IMR-90 (cell line): Measurements from ENCODE around the gene TXNRD1. TPM values are rescaled to one million over a fixed set of nuclear protein-coding genes. Genes with fewer than 3 reads are reported as not detected.

Experiments used
- ATAC-seq: fragments of 200-7000 bp; cut with Tn5 transposase; 2 replicates; pipeline ENCODE4 v1.9.1; 2020; ENCODE audit warnings: low read depth, mild to moderate bottlenecking, moderate library complexity
- BruUV-seq: library from RNA; stranded (reverse); fragments of 400-500 nt; replicated peaks from 2 replicates; lab custom pipeline; 2021; lab: Mats Ljungman, UMichigan
- CTCF ChIA-PET: fragments of 300-600 bp; formaldehyde crosslinking; extraction: SDS; loops from one replicate; lab custom pipeline; 2021; ENCODE audit warnings: antibody characterized with exemption; lab: Yijun Ruan, JAX
- POLR2A ChIA-PET: fragments of 300-600 bp; sonication (Branson Sonifier 250); formaldehyde crosslinking; loops from one replicate; lab custom pipeline; 2022; ENCODE audit warnings: antibody characterized with exemption; ENCODE audit not compliant: unreplicated experiment; lab: Charles Lee
- DNase-seq: peaks from one replicate; pipeline ENCODE4 v3.0.0; 2013
- H2AFZ ChIP-seq: replicated peaks from 2 replicates; pipeline ENCODE3; 2013; ENCODE audit warnings: low read length, mild to moderate bottlenecking; ENCODE audit not compliant: poor library complexity
- H2AK5ac ChIP-seq: 2 replicates; pipeline ENCODE4 v1.6.1; 2013; ENCODE audit warnings: low read depth, low read length, inconsistent platforms
- H2AK9ac ChIP-seq: replicated peaks from 2 replicates; pipeline ENCODE3; 2013; ENCODE audit warnings: mild to moderate bottlenecking, low read depth, low read length, moderate library complexity; ENCODE audit not compliant: poor library complexity
- H2BK120ac ChIP-seq: 2 replicates; pipeline ENCODE4 v1.6.1; 2013; ENCODE audit warnings: low read depth, low read length, inconsistent platforms
- H2BK15ac ChIP-seq: 3 replicates; pipeline ENCODE4 v1.6.1; 2013; ENCODE audit warnings: low read depth, low read length, inconsistent platforms
- H2BK20ac ChIP-seq: 2 replicates; pipeline ENCODE4 v1.6.1; 2013; ENCODE audit warnings: low read depth, mild to moderate bottlenecking, inconsistent platforms, low read length, moderate library complexity
- H2BK5ac ChIP-seq: 2 replicates; pipeline ENCODE4 v1.6.1; 2013; ENCODE audit warnings: mild to moderate bottlenecking, low read depth, low read length, inconsistent platforms; ENCODE audit not compliant: poor library complexity, severe bottlenecking
- H3K14ac ChIP-seq: replicated peaks from 2 replicates; pipeline ENCODE4 v1.6.1; 2013; ENCODE audit warnings: low read depth, low read length, inconsistent platforms
- H3K18ac ChIP-seq: 2 replicates; pipeline ENCODE4 v1.6.1; 2013; ENCODE audit warnings: low read depth, low read length, control low read depth
- H3K23ac ChIP-seq: 2 replicates; pipeline ENCODE4 v1.6.1; 2013; ENCODE audit warnings: low read depth, low read length, inconsistent platforms
- H3K27ac ChIP-seq: 2 replicates; pipeline ENCODE4 v1.5.1; 2013; ENCODE audit warnings: mild to moderate bottlenecking, control low read depth, low read length; ENCODE audit not compliant: insufficient read depth
- H3K27me3 ChIP-seq: 2 replicates; pipeline ENCODE4 v1.6.1; 2013; ENCODE audit warnings: low read length; ENCODE audit not compliant: control insufficient read depth, insufficient read depth
- H3K36me3 ChIP-seq: 2 replicates; pipeline ENCODE4 v1.6.1; 2013; ENCODE audit warnings: low read length, mixed read lengths; ENCODE audit not compliant: control insufficient read depth, insufficient read depth
- H3K4ac ChIP-seq: 2 replicates; pipeline ENCODE4 v1.6.1; 2013; ENCODE audit warnings: low read depth, low read length, inconsistent platforms
- H3K4me1 ChIP-seq: 2 replicates; pipeline ENCODE4 v1.6.1; 2013; ENCODE audit warnings: low read length, mixed read lengths; ENCODE audit not compliant: control insufficient read depth, insufficient read depth
- H3K4me2 ChIP-seq: 2 replicates; pipeline ENCODE4 v1.6.1; 2013; ENCODE audit warnings: low read depth, mild to moderate bottlenecking, control low read depth, low read length, moderate library complexity
- H3K4me3 ChIP-seq: 2 replicates; pipeline ENCODE4 v1.5.1; 2013; ENCODE audit warnings: low read depth, mild to moderate bottlenecking, control low read depth, low read length, moderate library complexity; ENCODE audit not compliant: insufficient read depth
- H3K56ac ChIP-seq: 2 replicates; pipeline ENCODE4 v1.6.1; 2013; ENCODE audit warnings: low read length, inconsistent platforms; ENCODE audit not compliant: insufficient read depth; ENCODE audit errors: extremely low read depth
- H3K79me1 ChIP-seq, 2 experiments: 2 replicates each; pipeline ENCODE4 v1.6.1; 2013; ENCODE audit warnings: low read length in 2 of 2, inconsistent platforms in 1 of 2, low read depth in 1 of 2
- H3K9ac ChIP-seq: 2 replicates; pipeline ENCODE4 v1.6.1; 2013; ENCODE audit warnings: low read depth, low read length, control low read depth
- H3K9me1 ChIP-seq: 2 replicates; pipeline ENCODE4 v1.6.1; 2013; ENCODE audit warnings: low read length, inconsistent platforms; ENCODE audit not compliant: insufficient read depth
- H3K9me3 ChIP-seq: 2 replicates; pipeline ENCODE4 v1.6.1; 2013; ENCODE audit warnings: low read length; ENCODE audit not compliant: control insufficient read depth, insufficient read depth
- H4K20me1 ChIP-seq: 2 replicates; pipeline ENCODE4 v1.6.1; 2013; ENCODE audit warnings: low read length, inconsistent platforms; ENCODE audit not compliant: insufficient read depth
- H4K5ac ChIP-seq: 2 replicates; pipeline ENCODE4 v1.6.1; 2013; ENCODE audit warnings: mild to moderate bottlenecking, low read depth, low read length, control low read depth
- H4K8ac ChIP-seq, 2 experiments: 2 replicates each; pipeline ENCODE4 v1.6.1; 2013; ENCODE audit warnings: low read depth in 2 of 2, low read length in 2 of 2, control low read depth in 1 of 2, inconsistent platforms in 1 of 2
- H4K91ac ChIP-seq: 2 replicates; pipeline ENCODE4 v1.6.1; 2013; ENCODE audit warnings: low read depth, low read length, inconsistent platforms; ENCODE audit not compliant: insufficient read depth
- BHLHE40 ChIP-seq: fragments of 150-350 bp; IDR thresholded peaks from 2 replicates; pipeline ENCODE4 v1.6.1; 2016; ENCODE audit warnings: mild to moderate bottlenecking, low read depth, low read length
- CEBPB ChIP-seq: IDR thresholded peaks from 2 replicates; pipeline ENCODE4 v1.6.1; 2012; ENCODE audit warnings: low read depth, low read length, improper control_type of control experiment
- CHD1 ChIP-seq: IDR thresholded peaks from 2 replicates; pipeline ENCODE4 v1.6.1; 2012; ENCODE audit warnings: low read depth, low read length, improper control_type of control experiment
- CTCF ChIP-seq: conservative IDR thresholded peaks from 2 replicates; pipeline ENCODE4 v1.5.1; 2012; ENCODE audit warnings: mild to moderate bottlenecking, low read depth, low read length, improper control_type of control experiment
- FOS ChIP-seq: fragments of 150-350 bp; IDR thresholded peaks from 2 replicates; pipeline ENCODE4 v1.6.1; 2016; ENCODE audit warnings: low read depth, low read length
- MXI1 ChIP-seq: IDR thresholded peaks from 2 replicates; pipeline ENCODE4 v1.6.1; 2012; ENCODE audit warnings: low read depth, mild to moderate bottlenecking, low read length, moderate library complexity, borderline replicate concordance
- NFE2L2 ChIP-seq: fragments of 150-350 bp; IDR thresholded peaks from 2 replicates; pipeline ENCODE4 v1.6.1; 2016; ENCODE audit warnings: low read depth, mild to moderate bottlenecking, low read length
- POLR2A ChIP-seq: IDR thresholded peaks from 2 replicates; pipeline ENCODE4 v1.6.1; 2012; ENCODE audit warnings: mild to moderate bottlenecking, low read depth, low read length
- RFX5 ChIP-seq: IDR thresholded peaks from 2 replicates; pipeline ENCODE4 v1.8.0; 2012; ENCODE audit warnings: low read depth, mild to moderate bottlenecking, low read length, moderate library complexity
- SMC3 ChIP-seq: fragments of 150-350 bp; IDR thresholded peaks from 2 replicates; pipeline ENCODE4 v1.6.1; 2016; ENCODE audit warnings: low read depth, mild to moderate bottlenecking, antibody characterized with exemption, low read length, moderate library complexity
- dilution Hi-C: fragments of 300-500 bp; cut with HindIII; formaldehyde crosslinking; loops from one replicate; pipeline ENCODE4 v1.14.3; 2018; ENCODE audit warnings: low sequenced_read_pairs; ENCODE audit not compliant: unreplicated experiment
- in situ Hi-C: fragments of 300-500 bp; cut with MboI; formaldehyde crosslinking; loops from 3 replicates; pipeline ENCODE4 v1.14.3; 2019; ENCODE audit warnings: low sequenced_read_pairs, inconsistent platforms, mixed read lengths
- intact Hi-C: fragments of 100-400 bp; cut with micrococcal nuclease; formaldehyde crosslinking; loops from 2 replicates; pipeline ENCODE4 v1.10.0; 2022
- polyA plus RNA-seq, 3 experiments: library from polyadenylated mRNA; depleted of rRNA; stranded (reverse); fragments of >200 nt; gene quantifications; 2 replicates each; pipeline ENCODE4 v1.2.3, GENCODE V29; 2012; ENCODE audit warnings: low replicate concordance in 1 of 3
- total RNA-seq: library from RNA; depleted of rRNA; stranded (reverse); fragments of >200 nt; gene quantifications from 2 replicates; pipeline ENCODE4 v1.2.3, GENCODE V29; 2012
- TF ChIP-seq, protein P1 (sequence below): fragments of 150-350 bp; IDR thresholded peaks from 2 replicates; pipeline ENCODE4 v1.6.1; 2016; ENCODE audit warnings: low read depth, mild to moderate bottlenecking, low read length, moderate library complexity, borderline replicate concordance
- TF ChIP-seq, protein P2 (sequence below): fragments of 150-350 bp; IDR thresholded peaks from 2 replicates; pipeline ENCODE4 v1.6.1; 2017; ENCODE audit warnings: mild to moderate bottlenecking, antibody characterized with exemption, low read length, low read depth

Gene TXNRD1
- total and polyA plus RNA-seq, 2 of the 4 experiments (the other 2 are of a cell fraction), result 379 to 582 TPM

- Histone ChIP-seq H3K4me2 (no peak overlapping the region), H3K14ac (no peak overlapping the region), H2BK20ac (no peak overlapping the region), H4K8ac (no peak overlapping the region), H2BK5ac (no peak overlapping the region), H4K20me1 (peaks cover 87% of the 10 kb centered on the region), H4K5ac (no peak overlapping the region), H3K27me3 (no peaks in the 10 kb centered on the region), H3K36me3 (peaks cover 68% of the 10 kb centered on the region), H2BK15ac (no peak overlapping the region), H2AK9ac (no peak overlapping the region), H3K56ac (no peak overlapping the region), H2BK120ac (no peak overlapping the region), H3K18ac (no peak overlapping the region), H3K4ac (no peak overlapping the region), H2AK5ac (no peak overlapping the region), H3K23ac (no peak overlapping the region), H3K9me3 (no peaks in the 10 kb centered on the region), H3K9me1 (peaks cover 8% of the 10 kb centered on the region; the same call in 1 of the 2 replicates), H3K4me1 (peaks cover 15% of the 10 kb centered on the region), H2AFZ (no peak overlapping the region), H3K4me3 (no peak overlapping the region), H4K91ac (no peak overlapping the region), H3K79me1 (peaks cover 29 to 70% of the 10 kb centered on the region in 2 experiments), H3K9ac (no peak overlapping the region), H3K27ac (peak overlapping the region; percentile 52; the same call in 1 of the 2 replicates)
- no TSS peak for BruUV-seq
- no peak for TF ChIP-seq BHLHE40
- TF ChIP-seq, protein P1, sequence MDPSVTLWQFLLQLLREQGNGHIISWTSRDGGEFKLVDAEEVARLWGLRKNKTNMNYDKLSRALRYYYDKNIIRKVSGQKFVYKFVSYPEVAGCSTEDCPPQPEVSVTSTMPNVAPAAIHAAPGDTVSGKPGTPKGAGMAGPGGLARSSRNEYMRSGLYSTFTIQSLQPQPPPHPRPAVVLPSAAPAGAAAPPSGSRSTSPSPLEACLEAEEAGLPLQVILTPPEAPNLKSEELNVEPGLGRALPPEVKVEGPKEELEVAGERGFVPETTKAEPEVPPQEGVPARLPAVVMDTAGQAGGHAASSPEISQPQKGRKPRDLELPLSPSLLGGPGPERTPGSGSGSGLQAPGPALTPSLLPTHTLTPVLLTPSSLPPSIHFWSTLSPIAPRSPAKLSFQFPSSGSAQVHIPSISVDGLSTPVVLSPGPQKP, result no peak
- TF ChIP-seq POLR2A, result no peak
- no peak for TF ChIP-seq FOS
- TF ChIP-seq CHD1, result no peak
- TF ChIP-seq, protein P2, sequence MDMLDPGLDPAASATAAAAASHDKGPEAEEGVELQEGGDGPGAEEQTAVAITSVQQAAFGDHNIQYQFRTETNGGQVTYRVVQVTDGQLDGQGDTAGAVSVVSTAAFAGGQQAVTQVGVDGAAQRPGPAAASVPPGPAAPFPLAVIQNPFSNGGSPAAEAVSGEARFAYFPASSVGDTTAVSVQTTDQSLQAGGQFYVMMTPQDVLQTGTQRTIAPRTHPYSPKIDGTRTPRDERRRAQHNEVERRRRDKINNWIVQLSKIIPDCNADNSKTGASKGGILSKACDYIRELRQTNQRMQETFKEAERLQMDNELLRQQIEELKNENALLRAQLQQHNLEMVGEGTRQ, result no peak
- no peak for TF ChIP-seq NFE2L2
- no peak for TF ChIP-seq CTCF
- no peak for TF ChIP-seq CEBPB
- no peak for TF ChIP-seq MXI1
- TF ChIP-seq SMC3, result no peak
- no peak for TF ChIP-seq RFX5
- DNase-seq (no peak), ATAC-seq (no peak)
- in situ Hi-C loops, result no loop called here
- intact Hi-C loops, result no loop called here
- ChIA-PET POLR2A (no interaction called here), CTCF (no interaction called here)
- dilution Hi-C loops, result no loop called here
Measured at GRCh38 chr12:104316936-104317335, 101.4 kb downstream of the TXNRD1 start.
